A549 (cell line): Measurements from ENCODE around the gene ODAD3. TPM values are rescaled to one million over a fixed set of nuclear protein-coding genes. Genes with fewer than 3 reads are reported as not detected.
"Not testable (repeated sequence)": the region's sequence is repeated elsewhere in the genome, so short reads cannot be mapped to it uniquely, and the experiment has no call there.

Experiments
- ATAC-seq, 2 experiments: fragments of 200-7000 bp in 1 of 2; fragments of >200 bp in 1 of 2; cut with Nextera tagmentation in 1 of 2; cut with Tn5 transposase in 1 of 2; 3 replicates each; pipeline versions ENCODE4 v1.8.0 to v1.9.1; 2018 to 2020; ENCODE audit warnings: mild to moderate bottlenecking in 1 of 2, moderate library complexity in 1 of 2
- CTCF ChIA-PET: fragments of 300-600 bp; sonication (Branson Sonifier 250); formaldehyde crosslinking; extraction: SDS; loops from one replicate; lab custom pipeline; 2021; ENCODE audit warnings: antibody characterized with exemption, inconsistent platforms; lab: Yijun Ruan, JAX
- POLR2A ChIA-PET: fragments of 350-600 bp; formaldehyde crosslinking; extraction: SDS; loops from one replicate; lab custom pipeline; 2021; ENCODE audit warnings: antibody characterized with exemption, inconsistent platforms; lab: Yijun Ruan, JAX
- DNase-seq, 2 experiments: peaks; one replicate each; pipeline versions ENCODE4 v3.0.0 to v3.0.0-alpha.2; 2011 to 2016; ENCODE audit warnings: low read depth in 1 of 2, low spot score in 1 of 2
- FAIRE-seq: peaks from 2 replicates; lab custom pipeline; 2011; peaks lifted over from hg19 to GRCh38; lab: Jason Lieb, UNC
- H3K27ac ChIP-seq, 2 experiments: fragments of >200 bp; sonication (Bioruptor Twin); formaldehyde crosslinking; 3 replicates each; pipeline ENCODE4 v1.5.1; 2016 to 2017
- H3K4me1 ChIP-seq: fragments of >200 bp; sonication (Bioruptor Twin); formaldehyde crosslinking; 3 replicates; pipeline ENCODE4 v1.6.1; 2016
- H3K4me2 ChIP-seq: fragments of >200 bp; sonication (Bioruptor Twin); formaldehyde crosslinking; 3 replicates; pipeline ENCODE4 v1.6.1; 2016
- H3K4me3 ChIP-seq: fragments of >200 bp; sonication (Bioruptor Twin); formaldehyde crosslinking; 3 replicates; pipeline ENCODE4 v1.5.1; 2016
- H3K9me3 ChIP-seq: fragments of >200 bp; sonication (Bioruptor Twin); formaldehyde crosslinking; 3 replicates; pipeline ENCODE4 v1.6.1; 2016
- BCL3 ChIP-seq: fragments of >200 bp; sonication (Bioruptor Twin); formaldehyde crosslinking; IDR thresholded peaks from 3 replicates; pipeline ENCODE4 v1.6.1; 2016
- CBX8 ChIP-seq: fragments of 200-600 bp; sonication (generic); IDR thresholded peaks from 2 replicates; pipeline ENCODE4 v1.6.1; 2016
- CTCF ChIP-seq: fragments of >200 bp; sonication (Bioruptor Twin); formaldehyde crosslinking; IDR thresholded peaks from 3 replicates; pipeline ENCODE4 v1.5.1; 2016
- KDM5A ChIP-seq: fragments of 200-600 bp; sonication (generic); IDR thresholded peaks from 2 replicates; pipeline ENCODE4 v1.6.1; 2016; ENCODE audit warnings: antibody characterized with exemption, mild to moderate bottlenecking
- MAX ChIP-seq: IDR thresholded peaks from 2 replicates; pipeline ENCODE4 v1.6.1; 2012
- PHF8 ChIP-seq: fragments of 200-600 bp; sonication (generic); IDR thresholded peaks from 2 replicates; pipeline ENCODE4 v1.6.1; 2016; ENCODE audit warnings: low read depth, mild to moderate bottlenecking, antibody characterized with exemption, moderate library complexity, borderline replicate concordance
- POLR2A ChIP-seq: IDR thresholded peaks from 2 replicates; pipeline ENCODE4 v1.6.1; 2012; ENCODE audit warnings: mild to moderate bottlenecking, low read length
- RAD21 ChIP-seq, 2 experiments: fragments of >200 bp in 1 of 2; sonication (Bioruptor Twin) in 1 of 2; formaldehyde crosslinking in 1 of 2; IDR thresholded peaks in 1 of 2; conservative IDR thresholded peaks in 1 of 2; 2 replicates in 1 of 2; 3 replicates in 1 of 2; pipeline ENCODE4 v1.6.1; 2012 to 2018; ENCODE audit warnings: inconsistent platforms in 1 of 2
- RFX5 ChIP-seq: fragments of 450-650 bp; IDR thresholded peaks from 2 replicates; pipeline ENCODE4 v1.7.1; 2014; ENCODE audit warnings: antibody characterized with exemption, mild to moderate bottlenecking, moderate library complexity
- SMC3 ChIP-seq: fragments of >200 bp; sonication (Bioruptor Twin); formaldehyde crosslinking; IDR thresholded peaks from 3 replicates; pipeline ENCODE4 v1.6.1; 2018; ENCODE audit warnings: inconsistent platforms
- ZFP36 ChIP-seq: fragments of 450-650 bp; IDR thresholded peaks from 2 replicates; pipeline ENCODE4 v1.6.1; 2014; ENCODE audit warnings: borderline replicate concordance; ENCODE audit not compliant: partially characterized antibody
- WGBS: methylation state at CpG from one replicate; pipeline ENCODE4 v1.1.6; 2017; ENCODE audit errors: missing lambda C conversion rate; 5-methylcytosine and 5-hydroxymethylcytosine counted together
- polyA plus RNA-seq, 4 experiments: library from polyadenylated mRNA; depleted of rRNA in 3 of 4; stranded (reverse); fragments of >200 nt; fragmentation: RNase III in 1 of 4; extraction: RNeasy Plus Mini Kit Qiagen cat#74134 plus additional on column Dnase treatment in 1 of 4; gene quantifications; 2 replicates in 3 of 4; 3 replicates in 1 of 4; pipeline ENCODE4 v1.2.3, GENCODE V29; 2011 to 2017

The ODAD3 gene
- polyA plus RNA-seq, 2 of the 4 experiments (the other 2 are of a cell fraction): 0.70 to 0.99 TPM

DNA sequence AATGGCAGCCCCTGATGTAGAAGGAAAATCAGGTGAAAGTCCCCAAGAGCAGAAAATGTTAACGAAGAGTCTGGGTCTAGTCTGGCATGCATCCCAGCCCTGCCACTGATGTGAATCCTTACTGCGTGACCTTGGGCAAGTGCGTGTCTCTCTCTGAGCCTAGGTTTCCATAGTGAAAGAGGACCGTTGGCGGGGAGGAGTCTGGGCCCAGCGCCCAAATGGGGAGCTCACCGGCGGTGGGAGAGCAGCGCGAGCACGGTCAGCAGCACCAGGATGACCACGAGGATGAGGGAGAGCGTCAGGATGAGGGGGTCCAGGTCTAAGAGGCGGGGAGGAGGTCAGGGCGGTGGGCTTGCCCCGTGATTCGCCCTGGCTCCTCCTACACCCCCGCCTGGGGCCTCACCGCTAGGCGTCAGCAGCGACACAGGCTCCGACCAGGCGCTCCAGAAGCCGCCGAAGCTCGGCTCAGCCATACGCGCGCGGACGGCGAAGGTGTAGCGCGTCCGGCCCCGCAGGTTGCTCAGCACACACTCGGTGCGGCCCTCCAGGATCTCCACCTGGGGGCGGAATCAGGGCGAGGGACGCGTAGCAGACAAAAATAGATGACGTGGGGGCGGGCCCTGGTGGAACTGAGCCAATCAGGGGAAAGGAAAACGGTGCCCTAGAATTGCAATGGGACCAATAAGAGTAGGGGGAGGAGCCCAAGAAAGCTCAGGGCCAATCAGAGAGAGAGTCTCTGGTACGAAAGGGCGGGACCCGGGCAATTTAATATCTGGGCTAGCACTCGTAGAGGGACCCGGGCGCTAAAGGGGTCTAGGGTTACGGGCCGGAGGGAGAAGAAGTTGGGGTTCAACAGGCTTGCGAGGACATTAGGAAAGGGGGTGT is 54.0 kb downstream of the ODAD3 start:
- Histone ChIP-seq H3K4me3 (peak overlapping the region; percentile 51), H3K4me1 (peaks cover 41% of the 10 kb centered on the region), H3K9me3 (no peaks in the 10 kb centered on the region), H3K4me2 (peak overlapping the region; percentile 72), H3K27ac (peak overlapping the region; percentile 76 to 91)
- FAIRE-seq (no peak), DNase-seq (peak; percentile 96 to 98), ATAC-seq (peak; percentile 73 to 84)
- POLR2A ChIA-PET: interaction anchor here (0.7 to 2.6 kb wide), 12 partner anchors 32 to 242 kb away, joined by 3 to 18 read pairs (median 5); partner anchors contain the start of genes CCDC159, ODAD3, PRKCSH and RAB3D
- 2% methylated on average over 33 of the region's 54 CpGs for WGBS
- TF ChIP-seq RFX5 (0 out of 2 replicates have a peak, but pooled peaks have one; percentile 33), CTCF (peak; percentile 51), ZFP36 (no peak), PHF8 (peak; percentile 45; the same call in 1 of the 2 replicates), POLR2A (peak; percentile 69), KDM5A (0 out of 2 replicates have a peak, but pooled peaks have one; percentile 34), MAX (peak; percentile 11; the same call in 1 of the 2 replicates), SMC3 (peak; percentile 57), CBX8 (no peak), RAD21 (conservative IDR thresholded peaks at IDR 0.05 in 1 of 2, IDR thresholded peaks at IDR 0.05 in 1 of 2) (peak; percentile 42 to 43; a peak in 3 of 5 replicates), BCL3 (no peak)
- CTCF ChIA-PET: interaction anchor here (0.6 to 5.8 kb wide), 42 partner anchors 12 to 285 kb away, joined by 3 to 50 read pairs (median 6); partner anchors contain the start of genes CCDC159, ODAD3, RAB3D and RGL3

DNA sequence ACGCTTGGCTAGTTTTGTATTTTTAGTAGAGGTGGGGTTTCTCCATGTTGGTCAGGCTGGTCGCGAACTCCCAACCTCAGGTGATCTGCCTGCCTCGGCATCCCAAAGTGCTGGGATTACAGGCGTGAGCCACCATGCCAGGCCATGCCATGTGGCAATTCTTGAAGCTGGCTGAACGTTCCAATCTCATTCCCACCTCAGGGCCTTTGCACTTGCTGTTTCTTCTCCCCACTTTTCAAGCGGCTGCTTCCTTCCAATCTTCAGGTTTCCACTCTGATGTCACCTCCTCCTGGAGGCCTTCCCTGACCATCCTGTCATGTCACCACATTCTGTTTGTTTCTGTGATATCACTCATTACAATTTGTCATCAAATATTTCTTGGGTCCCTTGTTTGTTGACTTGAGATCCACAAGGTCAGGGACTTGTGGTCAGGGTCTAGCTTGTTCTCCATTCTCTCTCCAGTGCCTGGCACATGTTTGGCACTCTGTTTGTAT is 55.0 kb downstream of the ODAD3 start:
- no peak for ATAC-seq
- 86% methylated on average over 5 of the region's 7 CpGs for WGBS
- CTCF ChIA-PET: interaction anchor here (1.3 to 5.8 kb wide), 12 partner anchors 11 to 103 kb away, joined by 4 to 50 read pairs (median 24); partner anchors contain the start of genes RAB3D and RGL3
- Histone ChIP-seq H3K4me1 (peaks cover 48% of the 10 kb centered on the region), H3K4me3 (no peak overlapping the region), H3K27ac (peak overlapping the region; percentile 76 to 91; a peak in 5 of 6 replicates), H3K9me3 (no peaks in the 10 kb centered on the region)
- no peak for DNase-seq
- FAIRE-seq: no peak
- POLR2A ChIA-PET: interaction anchor here (2.6 kb wide), 1 partner anchor 33 kb away, joined by 18 read pairs; the partner anchor contains the start of genes CCDC159 and TMEM205
- TF ChIP-seq ZFP36: peak; percentile 53
- no peak for TF ChIP-seq CBX8
- TF ChIP-seq, all 56 proteins: peak for 1
- H3K4me2 ChIP-seq: peak overlapping the region; percentile 72

DNA sequence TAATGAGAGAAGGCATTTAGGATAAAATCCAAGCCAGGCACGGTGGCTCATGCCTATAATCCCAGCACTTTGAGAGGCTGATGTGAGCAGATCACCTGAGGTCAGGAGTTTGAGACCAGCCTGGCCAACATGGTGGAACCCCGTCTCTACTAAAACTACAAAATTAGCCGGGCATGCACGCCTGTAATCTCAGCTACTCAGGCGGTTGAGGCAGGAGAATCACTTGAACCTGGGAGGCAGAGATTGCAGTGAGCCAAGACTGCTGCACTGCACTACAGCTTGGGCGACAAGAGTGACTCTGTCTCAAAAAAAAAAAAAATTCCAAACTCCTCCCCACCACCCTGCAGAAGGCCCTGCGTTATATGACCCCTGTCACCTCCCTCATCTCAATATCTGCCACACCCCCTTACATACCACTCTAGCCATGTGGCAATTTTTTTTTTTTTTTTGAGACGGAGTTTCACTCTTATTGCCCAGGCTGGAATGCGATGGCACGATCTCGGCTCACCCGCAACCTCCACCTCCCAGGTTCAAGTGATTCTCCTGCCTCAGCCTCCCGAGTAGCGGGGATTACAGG is 55.6 kb downstream of the ODAD3 start:
- ATAC-seq, H3K9me3 ChIP-seq, DNase-seq, FAIRE-seq, H3K4me3 ChIP-seq, POLR2A ChIA-PET: not testable (repeated sequence)
- H3K27ac ChIP-seq: peak overlapping the region in 1 of 2 experiments; percentile 85; a peak in 4 of 6 replicates
- WGBS: 81% methylated on average over 13 of the region's 14 CpGs
- H3K4me2 ChIP-seq: peak overlapping the region; percentile 58
- peaks cover 47% of the 10 kb centered on the region for H3K4me1 ChIP-seq
- CTCF ChIA-PET: interaction anchor here (1.6 to 5.8 kb wide), 4 partner anchors 10 to 103 kb away, joined by 6 to 50 read pairs (median 24); no protein-coding TSS in a partner anchor
